SK-N-SH (cell line): ENCODE measurements around the gene NAALADL2.

Experiments used
- CHD2 ChIP-seq: fragments of 150-350 bp; IDR thresholded peaks from 2 replicates; pipeline ENCODE4 v1.6.1; 2018; ENCODE audit warnings: low read length; ENCODE audit not compliant: partially characterized antibody
- CTCF ChIP-seq: fragments of 200-600 bp; sonication (generic); IDR thresholded peaks from 2 replicates; pipeline ENCODE4 v1.6.1; 2017; ENCODE audit warnings: antibody characterized with exemption, mild to moderate bottlenecking, moderate library complexity
- EP300 ChIP-seq, 2 experiments: IDR thresholded peaks; 2 replicates each; pipeline versions ENCODE4 v1.4.0 to v1.6.1; 2012; ENCODE audit warnings: borderline replicate concordance in 1 of 2, low read depth in 1 of 2, low read length in 1 of 2
- FOXM1 ChIP-seq: IDR thresholded peaks from 2 replicates; pipeline ENCODE4 v1.4.0; 2012; ENCODE audit warnings: low read depth, mild to moderate bottlenecking
- GATA2 ChIP-seq: sonication (generic); formaldehyde crosslinking; IDR thresholded peaks from 2 replicates; pipeline ENCODE4 v1.5.0; 2020; ENCODE audit warnings: mild to moderate bottlenecking, missing genetic modification reagents
- JUND ChIP-seq: IDR thresholded peaks from 2 replicates; pipeline ENCODE4 v1.4.0; 2012
- MXI1 ChIP-seq: IDR thresholded peaks from 2 replicates; pipeline ENCODE4 v1.6.1; 2012; ENCODE audit warnings: mild to moderate bottlenecking, low read depth, low read length, improper control_type of control experiment
- NRF1 ChIP-seq: IDR thresholded peaks from 2 replicates; pipeline ENCODE4 v1.6.1; 2012; ENCODE audit warnings: low read depth, mild to moderate bottlenecking, low read length
- SIN3A ChIP-seq: IDR thresholded peaks from 2 replicates; pipeline ENCODE4 v1.6.1; 2012; ENCODE audit warnings: low read depth, mild to moderate bottlenecking, low read length, moderate library complexity, borderline replicate concordance
- USF2 ChIP-seq: fragments of 150-350 bp; IDR thresholded peaks from 2 replicates; pipeline ENCODE4 v1.6.1; 2017; ENCODE audit warnings: antibody characterized with exemption, low read length, low read depth, borderline replicate concordance

GRCh38 chr3:174862101-174862500 lies 3.0 kb downstream of the NAALADL2 start:
- no peak for TF ChIP-seq GATA2 (CRISPR knock-in tag)
- TF ChIP-seq JUND, result no peak
- TF ChIP-seq CTCF, result no peak; the same call in 1 of the 2 replicates
- TF ChIP-seq USF2, result no peak
- no peak for TF ChIP-seq SIN3A
- no peak for TF ChIP-seq NRF1
- TF ChIP-seq EP300 (IDR thresholded peaks at IDR 0.05; ENCODE audit: borderline replicate concordance in 1 of 2, low read depth in 1 of 2, low read length in 1 of 2), result no peak
- TF ChIP-seq CHD2, result no peak
- no peak for TF ChIP-seq FOXM1
- no peak for TF ChIP-seq MXI1
